HCT116 (cell line): ENCODE measurements around the gene CMPK1. TPM values are rescaled to one million over a fixed set of nuclear protein-coding genes. Genes with fewer than 3 reads are reported as not detected.

Experiments
- ATAC-seq: fragments of 200-7000 bp; cut with Tn5 transposase; 2 replicates; pipeline ENCODE4 v1.9.1; 2020; ENCODE audit warnings: mild to moderate bottlenecking, moderate library complexity
- BruUV-seq: library from RNA; stranded (reverse); fragments of 400-500 nt; replicated peaks from 2 replicates; lab custom pipeline; 2021; lab: Mats Ljungman, UMichigan
- CTCF ChIA-PET: fragments of 300-600 bp; sonication (Branson Sonifier 250); formaldehyde crosslinking; loops from one replicate; lab custom pipeline; 2021; ENCODE audit warnings: antibody characterized with exemption; lab: Charles Lee
- POLR2A ChIA-PET: fragments of 300-600, 350-600 bp; sonication (Branson Sonifier 250); formaldehyde crosslinking; loops from one replicate; lab custom pipeline; 2021; ENCODE audit warnings: antibody characterized with exemption; lab: Charles Lee
- RAD21 ChIA-PET, 2 experiments: fragments of 300-600 bp; sonication (Branson Sonifier 250); formaldehyde crosslinking; loops; one replicate each; lab custom pipeline; 2023; ENCODE audit warnings: low total read pairs in 2 of 2; ENCODE audit not compliant: uncharacterized antibody in 2 of 2, unreplicated experiment in 2 of 2, low non-redundant PET in 1 of 2; lab: Charles Lee
- DNase-seq: peaks from one replicate; pipeline ENCODE4 v3.0.0-alpha.2; 2010; ENCODE audit warnings: low read depth, low spot score
- H2AFZ ChIP-seq: fragments of 200-600 bp; shearing (Covaris generic), sonication (generic); 2 replicates; pipeline ENCODE4 v1.6.1; 2017; ENCODE audit warnings: low read depth, mixed run types, mixed read lengths, antibody characterized with exemption, low read length; ENCODE audit not compliant: poor library complexity, severe bottlenecking
- H3K27ac ChIP-seq: 2 replicates; pipeline ENCODE4 v1.5.1; 2012; ENCODE audit warnings: low read depth, low read length
- H3K27me3 ChIP-seq: fragments of 200-600 bp; sonication (generic); 2 replicates; pipeline ENCODE4 v1.6.1; 2016; ENCODE audit warnings: mixed run types, low read length, mixed read lengths; ENCODE audit not compliant: insufficient read depth
- H3K36me3 ChIP-seq, 2 experiments: fragments of 200-500 bp in 1 of 2; fragments of 200-600 bp in 1 of 2; sonication (Bioruptor generic) in 1 of 2; sonication (generic) in 1 of 2; 2 replicates each; pipeline versions ENCODE4 v1.5.1 to v1.6.1; 2014 to 2016; ENCODE audit warnings: low read length in 2 of 2, inconsistent platforms in 1 of 2, mixed read lengths in 1 of 2, mixed run types in 1 of 2; ENCODE audit not compliant: insufficient read depth in 2 of 2, control insufficient read depth in 1 of 2
- H3K4me1 ChIP-seq, 2 experiments: fragments of 200-600 bp in 1 of 2; sonication (generic) in 1 of 2; 2 replicates each; pipeline versions ENCODE4 v1.5.1 to v1.6.1; 2012 to 2017; ENCODE audit warnings: low read length in 2 of 2, inconsistent platforms in 1 of 2, mild to moderate bottlenecking in 1 of 2, mixed read lengths in 1 of 2, mixed run types in 1 of 2, moderate library complexity in 1 of 2; ENCODE audit not compliant: insufficient read depth in 2 of 2, control insufficient read depth in 1 of 2
- H3K4me2 ChIP-seq: fragments of 200-600 bp; sonication (generic); 2 replicates; pipeline ENCODE4 v1.6.1; 2017; ENCODE audit warnings: mixed run types, low read length, mixed read lengths
- H3K4me3 ChIP-seq, 2 experiments: fragments of 200-600 bp in 1 of 2; sonication (generic) in 1 of 2; replicated peaks in 1 of 2; 2 replicates each; pipeline ENCODE4 v1.5.1; 2011 to 2016; ENCODE audit warnings: low read length in 2 of 2, control low read depth in 1 of 2, low read depth in 1 of 2, mild to moderate bottlenecking in 1 of 2, mixed read lengths in 1 of 2, mixed run types in 1 of 2
- H3K79me2 ChIP-seq: fragments of 200-600 bp; sonication (generic); 2 replicates; pipeline ENCODE4 v1.6.1; 2017; ENCODE audit warnings: mild to moderate bottlenecking, mixed run types, low read length, moderate library complexity, mixed read lengths; ENCODE audit not compliant: insufficient read depth
- H3K9ac ChIP-seq: fragments of 200-600 bp; sonication (generic); 2 replicates; pipeline ENCODE4 v1.6.1; 2016; ENCODE audit warnings: low read length, mixed read lengths
- H3K9me2 ChIP-seq: fragments of 200-600 bp; sonication (generic), shearing (Covaris generic); 2 replicates; pipeline ENCODE4 v1.6.1; 2017; ENCODE audit warnings: mixed run types, mild to moderate bottlenecking, moderate library complexity; ENCODE audit not compliant: insufficient read depth
- H3K9me3 ChIP-seq, 2 experiments: fragments of 200-500 bp in 1 of 2; fragments of 200-600 bp in 1 of 2; sonication (Bioruptor generic) in 1 of 2; sonication (generic) in 1 of 2; 2 replicates each; pipeline ENCODE4 v1.6.1; 2014 to 2017; ENCODE audit warnings: low read length in 2 of 2, mixed read lengths in 2 of 2, inconsistent platforms in 1 of 2, low read depth in 1 of 2, mild to moderate bottlenecking in 1 of 2, mixed run types in 1 of 2, moderate library complexity in 1 of 2; ENCODE audit not compliant: control insufficient read depth in 1 of 2, insufficient read depth in 1 of 2
- H4K20me1 ChIP-seq: fragments of 200-600 bp; sonication (generic), shearing (Covaris generic); 2 replicates; pipeline ENCODE4 v1.6.1; 2017; ENCODE audit warnings: mixed run types, mild to moderate bottlenecking, moderate library complexity; ENCODE audit not compliant: insufficient read depth
- ATF3 ChIP-seq: IDR thresholded peaks from 2 replicates; pipeline ENCODE4 v1.6.1; 2012
- CBX3 ChIP-seq: IDR thresholded peaks from 2 replicates; pipeline ENCODE4 v1.6.1; 2012; ENCODE audit warnings: low read depth
- CTCF ChIP-seq, 3 experiments: fragments of 200-600 bp in 1 of 3; sonication (generic) in 1 of 3; IDR thresholded peaks in 2 of 3; conservative IDR thresholded peaks in 1 of 3; 2 replicates each; pipeline ENCODE4 v1.5.1; 2012 to 2017; ENCODE audit warnings: low read depth in 2 of 3, low read length in 2 of 3, antibody characterized with exemption in 1 of 3, borderline replicate concordance in 1 of 3, control low read depth in 1 of 3, mild to moderate bottlenecking in 1 of 3, mixed read lengths in 1 of 3, mixed run types in 1 of 3, moderate library complexity in 1 of 3; ENCODE audit not compliant: insufficient read depth in 1 of 3
- ELF1 ChIP-seq: IDR thresholded peaks from 2 replicates; pipeline ENCODE4 v1.6.1; 2012; ENCODE audit warnings: low read depth, borderline replicate concordance
- EZH2 ChIP-seq: fragments of 200-600 bp; sonication (generic); IDR thresholded peaks from 2 replicates; pipeline ENCODE4 v1.6.1; 2017; ENCODE audit warnings: antibody characterized with exemption, mixed run types
- FOSL1 ChIP-seq: IDR thresholded peaks from 2 replicates; pipeline ENCODE4 v1.6.1; 2012; ENCODE audit warnings: low read depth
- MAX ChIP-seq: IDR thresholded peaks from 2 replicates; pipeline ENCODE4 v1.6.1; 2012
- RAD21 ChIP-seq: IDR thresholded peaks from 2 replicates; pipeline ENCODE4 v1.6.1; 2012; ENCODE audit warnings: low read depth, mild to moderate bottlenecking
- SP1 ChIP-seq: IDR thresholded peaks from 2 replicates; pipeline ENCODE4 v1.6.1; 2012; ENCODE audit warnings: low read depth
- TCF7L2 ChIP-seq: IDR thresholded peaks from 2 replicates; pipeline ENCODE4 v1.7.0; 2011; ENCODE audit warnings: borderline replicate concordance, inconsistent platforms; ENCODE audit not compliant: insufficient read depth, insufficient read length; ENCODE audit errors: extremely low read depth
- YY1 ChIP-seq: IDR thresholded peaks from 2 replicates; pipeline ENCODE4 v1.6.1; 2011; ENCODE audit warnings: low read length, low read depth, moderate library complexity, mild to moderate bottlenecking; ENCODE audit not compliant: insufficient replicate concordance; ENCODE audit errors: extremely low read depth
- ZFX ChIP-seq: fragments of 450-650 bp; IDR thresholded peaks from 2 replicates; pipeline ENCODE4 v1.6.1; 2017
- ZNF274 ChIP-seq: fragments of 200-500 bp; sonication (Bioruptor generic); IDR thresholded peaks from 2 replicates; pipeline ENCODE4 v1.6.1; 2014; ENCODE audit warnings: mild to moderate bottlenecking, low read depth, low read length, inconsistent platforms
- intact Hi-C: fragments of 100-400 bp; cut with micrococcal nuclease; formaldehyde crosslinking; loops from 2 replicates; pipeline ENCODE4 v1.10.0; 2022
- total RNA-seq: library from RNA; stranded (reverse); gene quantifications from one replicate; pipeline ENCODE4 v1.2.1, GENCODE V29; 2021; ENCODE audit not compliant: unreplicated experiment

CMPK1 gene
- total RNA-seq, 1 experiment from 2014 or later, result 78.4 TPM

GRCh38 chr1:47424336-47424982 lies 90.9 kb downstream of the CMPK1 start:
- Histone ChIP-seq H3K4me3 (no peak overlapping the region), H3K36me3 (no peaks in the 10 kb centered on the region), H3K9me2 (no peaks in the 10 kb centered on the region), H3K4me1 (peaks cover 3 to 11% of the 10 kb centered on the region in 2 experiments; a peak in 2 of 4 replicates), H3K4me2 (no peak overlapping the region), H2AFZ (no peak overlapping the region), H3K27me3 (no peaks in the 10 kb centered on the region), H4K20me1 (no peaks in the 10 kb centered on the region), H3K27ac (no peak overlapping the region), H3K9me3 (no peaks in the 10 kb centered on the region), H3K9ac (no peak overlapping the region)
- ATAC-seq (peak; percentile 91), DNase-seq (peak; percentile 63)
- intact Hi-C loops, result loop anchor here (1.0 kb wide), 3 partner anchors 36 to 245 kb away; no protein-coding TSS in a partner anchor
- ChIA-PET POLR2A (no interaction called here), RAD21 (no interaction called here), CTCF (interaction anchor here (0.7 to 2.8 kb wide), 10 partner anchors 8 to 302 kb away, joined by 3 to 17 read pairs (median 4); partner anchors contain the start of gene FOXD2)
- BruUV-seq, result no TSS peak
- TF ChIP-seq FOSL1, result no peak
- TF ChIP-seq CBX3, result no peak
- TF ChIP-seq YY1, result peak; percentile 77
- TF ChIP-seq ATF3, result no peak
- TF ChIP-seq MAX, result no peak
- no peak for TF ChIP-seq ELF1
- no peak for TF ChIP-seq EZH2
- TF ChIP-seq TCF7L2, result no peak
- TF ChIP-seq ZFX, result no peak
- TF ChIP-seq CTCF (IDR thresholded peaks at IDR 0.05 in 2 of 3, conservative IDR thresholded peaks at IDR 0.05 in 1 of 3; ENCODE audit: borderline replicate concordance in 1 of 3, insufficient read depth in 1 of 3, low read depth in 2 of 3, low read length in 2 of 3), result peak; percentile 91 to 98 (median 96)
- TF ChIP-seq ZNF274, result no peak
- no peak for TF ChIP-seq SP1
- TF ChIP-seq RAD21, result peak; percentile 70
- TF ChIP-seq, all 23 proteins: peak for 3
- no peaks in the 10 kb centered on the region for H3K79me2 ChIP-seq

Other genes with a start within 250 kb of the CMPK1 start
- gene CYP4A22, start 196.3 kb upstream of the CMPK1 start, total RNA-seq, result not detected
- gene PDZK1IP1, start 143.8 kb upstream of the CMPK1 start, total RNA-seq, result not detected
- 0.05 TPM for gene TAL1, start 101.6 kb upstream of the CMPK1 start, total RNA-seq
- 34.4 TPM for gene STIL, start 19.6 kb upstream of the CMPK1 start, total RNA-seq
- gene FOXE3, start 82.5 kb downstream of the CMPK1 start, total RNA-seq, result 0.20 TPM
- gene FOXD2, start 104.3 kb downstream of the CMPK1 start, total RNA-seq, result 1.9 TPM